Effector CD8-positive, alpha-beta T cell (primary cell): ENCODE measurements around the gene AGPS.
"Not testable (repeated sequence)": the region's sequence is repeated elsewhere in the genome, so short reads cannot be mapped to it uniquely, and the experiment has no call there.

Experiments used
- DNase-seq: peaks from one replicate; lab custom pipeline; 2025; lab: John Stamatoyannopoulos, UW

The AGPS gene

GRCh38 chr2:177419274-177419673 is 26.7 kb downstream of the AGPS start:
- DNase-seq, result no peak

GRCh38 chr2:177422271-177422670 is 29.7 kb downstream of the AGPS start:
- no peak for DNase-seq

- not testable (repeated sequence) for DNase-seq
Observed at GRCh38 chr2:177424120-177424519, 31.5 kb downstream of the AGPS start.

- not testable (repeated sequence) for DNase-seq
Observed at GRCh38 chr2:177424620-177425019, 32.0 kb downstream of the AGPS start.

- no peak for DNase-seq
Observed at GRCh38 chr2:177427316-177427715, 34.7 kb downstream of the AGPS start.

GRCh38 chr2:177427936-177428335 is 35.4 kb downstream of the AGPS start:
- not testable (repeated sequence) for DNase-seq

GRCh38 chr2:177429688-177430325 is 37.2 kb downstream of the AGPS start:
- DNase-seq, result no peak

- no peak for DNase-seq
Observed at GRCh38 chr2:177430411-177430810, 37.8 kb downstream of the AGPS start.

- not testable (repeated sequence) for DNase-seq
Observed at GRCh38 chr2:177431111-177431725, 38.6 kb downstream of the AGPS start.

- DNase-seq, result no peak
Observed at GRCh38 chr2:177432703-177433102, 40.1 kb downstream of the AGPS start.

- DNase-seq, result no peak
Observed at GRCh38 chr2:177433402-177433801, 40.8 kb downstream of the AGPS start.

- no peak for DNase-seq
Observed at GRCh38 chr2:177434475-177434874, 41.9 kb downstream of the AGPS start.

- DNase-seq, result no peak
Observed at GRCh38 chr2:177445200-177445599, 52.6 kb downstream of the AGPS start.

GRCh38 chr2:177448031-177448430 is 55.5 kb downstream of the AGPS start:
- no peak for DNase-seq

GRCh38 chr2:177449159-177449558 is 56.6 kb downstream of the AGPS start:
- DNase-seq, result no peak

- DNase-seq, result no peak
Observed at GRCh38 chr2:177455187-177455586, 62.6 kb downstream of the AGPS start.

GRCh38 chr2:177459756-177460155 is 67.2 kb downstream of the AGPS start:
- DNase-seq, result not testable (repeated sequence)

- DNase-seq, result no peak
Observed at GRCh38 chr2:177460973-177461585, 68.5 kb downstream of the AGPS start.

GRCh38 chr2:177464549-177464948 is 72.0 kb downstream of the AGPS start:
- no peak for DNase-seq

GRCh38 chr2:177465400-177466138 is 73.0 kb downstream of the AGPS start:
- no peak for DNase-seq

GRCh38 chr2:177466337-177467195 is 74.0 kb downstream of the AGPS start:
- no peak for DNase-seq

- DNase-seq, result no peak
Observed at GRCh38 chr2:177467646-177468045, 75.1 kb downstream of the AGPS start.
